ENCODE data around the gene SPR.

Gene SPR

DNA sequence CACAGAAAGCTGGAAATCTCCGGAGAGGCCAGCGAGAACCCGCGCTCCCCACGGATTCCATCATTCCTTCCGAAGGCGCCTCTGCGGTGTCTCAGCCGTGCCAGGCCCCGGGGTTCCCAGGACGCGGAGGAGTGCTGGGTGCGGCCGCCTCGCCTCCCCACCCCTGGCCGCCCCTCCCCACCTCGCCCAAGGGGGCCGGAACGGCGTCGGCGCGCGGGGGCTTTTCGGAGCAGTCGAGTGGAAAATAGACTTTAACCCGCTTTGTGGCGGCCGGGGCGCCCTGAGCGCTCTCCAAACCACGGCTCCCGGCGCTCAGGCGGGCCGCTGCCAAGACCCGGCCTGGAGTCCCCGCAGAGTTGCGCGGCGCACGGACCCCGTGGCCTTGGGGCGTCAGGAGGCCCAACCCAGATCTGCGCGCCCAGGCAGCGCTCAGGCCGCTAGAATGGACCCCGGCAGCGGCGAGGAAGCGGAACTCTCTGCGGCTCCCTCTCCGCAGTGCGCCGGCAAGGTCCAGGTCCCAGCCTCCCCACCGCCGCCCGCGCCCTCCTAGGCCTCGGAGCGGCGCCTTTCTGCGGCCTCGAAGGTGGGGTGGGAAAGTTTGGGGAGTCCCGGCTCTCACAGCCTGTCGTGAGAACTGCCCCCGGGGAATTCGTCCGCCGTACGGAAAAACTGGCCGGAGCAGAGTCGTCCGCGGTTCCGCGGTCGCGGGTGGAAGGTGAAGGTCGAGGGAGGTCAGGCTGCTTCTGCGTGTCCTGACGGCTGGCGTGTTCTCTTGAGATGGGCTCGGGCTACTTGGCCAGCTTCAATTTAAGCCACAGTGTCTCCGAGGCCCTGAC lies 28.9 kb downstream of the SPR start:
- DNase-seq (ENCODE audit: low spot score): no peak

DNA sequence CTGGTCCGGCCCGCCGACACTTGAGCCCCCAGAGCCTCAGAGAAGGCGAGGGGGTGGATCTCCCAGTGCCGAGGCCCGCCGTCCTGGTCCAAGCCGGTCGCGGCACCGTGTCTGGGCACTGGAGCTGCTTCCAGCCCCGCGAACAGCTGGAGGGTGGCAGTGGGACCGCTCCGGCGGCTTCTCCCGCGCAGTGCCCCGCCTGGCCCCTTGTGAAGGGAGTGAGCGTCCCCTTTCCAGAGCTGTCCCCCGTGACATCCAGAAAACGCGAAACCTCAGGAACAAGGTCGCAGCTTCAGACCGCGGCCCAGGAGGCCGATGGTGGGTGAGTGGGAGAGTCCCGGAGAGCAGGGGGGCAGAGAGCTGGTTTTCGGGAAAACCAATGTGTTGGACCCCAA lies 29.5 kb downstream of the SPR start:
- DNase-seq (ENCODE audit: low spot score): no peak

DNA sequence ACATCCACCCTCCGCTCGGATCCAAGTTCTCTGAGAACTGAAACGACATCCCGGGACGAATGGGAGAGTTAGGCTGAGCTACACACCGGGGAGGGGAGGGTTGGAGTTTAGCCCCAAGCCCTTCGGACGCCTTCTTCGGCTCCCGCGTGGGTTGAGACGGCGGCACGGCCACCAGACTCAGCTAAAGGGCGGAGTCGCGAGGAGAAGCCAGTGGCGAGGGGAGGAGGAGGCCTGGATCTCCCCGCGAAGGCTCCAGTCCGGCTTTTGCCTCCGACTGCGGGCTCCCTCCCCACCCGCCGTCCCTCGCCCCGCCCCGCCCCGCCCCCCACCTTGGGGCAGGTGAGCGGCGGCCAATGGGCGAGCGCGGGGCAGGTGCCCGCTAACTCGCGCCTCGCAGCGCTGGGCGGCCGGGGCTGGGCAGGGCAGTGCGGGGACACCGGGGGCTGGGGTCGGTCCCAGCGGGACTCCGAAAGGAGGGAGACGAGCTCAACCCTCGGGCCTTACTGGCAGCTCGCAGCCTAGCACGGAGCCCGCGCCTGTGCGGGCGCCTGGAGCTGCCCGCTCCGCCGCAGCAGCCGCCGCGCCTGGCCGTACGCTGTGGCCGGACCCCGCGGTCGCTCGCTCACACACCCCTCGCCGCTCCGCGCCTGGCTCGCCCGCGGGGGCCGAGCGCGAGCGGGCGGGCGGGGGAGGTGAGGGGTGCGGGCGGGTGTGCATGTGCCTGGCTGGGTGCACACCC lies 30.1 kb downstream of the SPR start, which contains the start of gene EMX1:
Gene EMX1 (plus strand): TSS at position 382 of the 739 bp plus-strand sequence. CDS start 334 bp downstream, at position 716.
- DNase-seq (ENCODE audit: low spot score): no peak

DNA sequence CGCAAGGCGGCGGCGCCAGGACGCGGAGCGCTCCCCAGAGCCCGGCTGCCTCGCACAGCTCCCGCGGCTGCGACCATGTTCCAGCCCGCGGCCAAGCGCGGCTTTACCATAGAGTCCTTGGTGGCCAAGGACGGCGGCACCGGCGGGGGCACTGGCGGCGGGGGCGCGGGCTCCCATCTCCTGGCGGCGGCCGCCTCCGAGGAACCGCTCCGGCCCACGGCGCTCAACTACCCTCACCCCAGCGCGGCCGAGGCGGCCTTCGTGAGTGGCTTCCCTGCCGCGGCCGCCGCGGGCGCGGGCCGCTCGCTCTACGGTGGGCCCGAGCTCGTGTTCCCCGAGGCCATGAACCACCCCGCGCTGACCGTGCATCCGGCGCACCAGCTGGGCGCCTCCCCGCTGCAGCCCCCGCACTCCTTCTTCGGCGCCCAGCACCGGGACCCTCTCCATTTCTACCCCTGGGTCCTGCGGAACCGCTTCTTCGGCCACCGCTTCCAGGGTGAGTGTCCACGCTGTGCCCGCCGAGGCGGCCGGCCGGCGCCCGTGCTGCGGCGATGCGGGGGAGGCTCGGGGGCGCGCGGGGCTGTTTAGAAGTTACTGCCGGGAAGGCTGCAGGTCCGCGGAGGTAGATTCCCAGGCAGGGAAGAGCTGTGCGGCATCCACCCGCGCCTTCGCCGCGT lies 30.8 kb downstream of the SPR start:
- no peak for DNase-seq (ENCODE audit: low spot score)

DNA sequence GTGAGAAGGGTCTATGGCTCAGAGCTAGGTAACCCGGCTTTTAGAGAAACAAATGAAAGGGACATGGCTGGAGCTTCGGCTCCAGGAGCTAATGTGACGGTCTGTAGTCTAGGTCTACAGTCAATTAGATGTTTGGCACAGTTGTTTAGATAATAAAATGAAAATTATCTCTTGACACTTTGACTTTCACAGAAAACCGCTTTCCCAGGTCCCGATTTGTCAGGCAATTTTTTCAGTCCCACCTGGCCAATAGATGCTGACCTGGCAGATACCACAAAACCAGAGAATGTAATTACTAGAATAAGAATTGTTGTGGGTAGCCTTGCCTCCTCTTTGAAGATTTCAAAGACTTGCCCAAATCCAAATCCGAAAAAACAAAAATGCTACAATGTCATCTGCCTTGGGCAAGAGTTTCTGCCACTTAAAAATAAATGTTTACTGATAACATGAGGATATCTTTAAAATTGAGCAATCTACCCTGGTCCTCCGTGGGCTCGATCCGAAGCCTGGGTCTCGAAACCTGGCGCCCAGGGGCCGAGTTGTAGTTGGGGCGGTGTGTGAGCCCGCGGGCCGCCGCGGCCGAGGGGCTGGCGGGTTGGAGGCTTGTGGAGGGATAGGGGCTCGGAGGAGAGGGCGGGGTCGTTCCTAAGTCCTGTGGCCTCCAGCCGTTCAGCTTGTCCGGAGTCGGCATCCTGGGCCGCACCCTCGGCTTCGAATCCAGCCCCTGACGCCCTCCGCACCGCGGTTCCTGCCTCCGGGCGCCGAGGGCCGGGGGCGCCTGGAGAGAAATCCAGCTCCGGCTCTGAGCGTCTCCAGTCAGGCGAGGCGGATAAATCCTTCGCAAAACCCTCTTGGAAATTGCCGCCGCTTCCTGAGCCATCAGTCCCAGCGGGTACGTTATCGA lies 32.5 kb downstream of the SPR start:
- DNase-seq (ENCODE audit: low spot score): no peak

DNA sequence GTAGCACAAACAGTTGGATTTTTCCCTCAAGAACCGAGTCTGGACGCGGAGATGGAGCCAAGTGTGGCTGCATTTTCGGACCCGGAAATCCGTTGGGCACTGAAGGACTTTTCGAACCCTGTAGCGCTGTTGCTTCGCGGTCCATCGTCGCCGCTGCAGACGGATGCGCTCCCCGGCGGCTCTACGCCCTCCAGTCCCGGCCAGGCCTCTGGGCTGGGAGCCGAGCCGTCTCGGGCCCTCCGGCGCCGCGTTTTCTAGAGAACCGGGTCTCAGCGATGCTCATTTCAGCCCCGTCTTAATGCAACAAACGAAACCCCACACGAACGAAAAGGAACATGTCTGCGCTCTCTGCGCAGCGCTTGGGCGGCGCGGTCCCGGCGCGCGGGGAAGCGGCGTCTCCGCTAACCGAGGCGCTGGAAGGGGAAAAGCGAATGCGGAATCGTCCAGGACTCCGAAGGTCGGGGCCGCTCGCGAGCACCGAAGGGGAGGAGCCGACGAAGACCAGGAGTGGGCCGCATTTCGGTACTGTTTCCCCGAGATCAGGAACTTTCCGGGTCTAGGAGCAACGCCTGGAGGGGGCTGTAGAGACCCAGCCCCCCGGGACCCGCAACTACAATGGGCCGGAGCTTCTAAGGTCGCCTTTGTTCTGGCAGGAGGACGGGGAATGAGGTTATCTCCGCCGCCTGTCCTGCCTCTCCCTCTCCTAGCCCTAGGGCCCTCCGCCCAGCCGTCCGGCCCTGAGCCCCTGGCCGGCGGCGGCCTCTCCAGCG lies 33.3 kb downstream of the SPR start:
- DNase-seq (ENCODE audit: low spot score): no peak

DNA sequence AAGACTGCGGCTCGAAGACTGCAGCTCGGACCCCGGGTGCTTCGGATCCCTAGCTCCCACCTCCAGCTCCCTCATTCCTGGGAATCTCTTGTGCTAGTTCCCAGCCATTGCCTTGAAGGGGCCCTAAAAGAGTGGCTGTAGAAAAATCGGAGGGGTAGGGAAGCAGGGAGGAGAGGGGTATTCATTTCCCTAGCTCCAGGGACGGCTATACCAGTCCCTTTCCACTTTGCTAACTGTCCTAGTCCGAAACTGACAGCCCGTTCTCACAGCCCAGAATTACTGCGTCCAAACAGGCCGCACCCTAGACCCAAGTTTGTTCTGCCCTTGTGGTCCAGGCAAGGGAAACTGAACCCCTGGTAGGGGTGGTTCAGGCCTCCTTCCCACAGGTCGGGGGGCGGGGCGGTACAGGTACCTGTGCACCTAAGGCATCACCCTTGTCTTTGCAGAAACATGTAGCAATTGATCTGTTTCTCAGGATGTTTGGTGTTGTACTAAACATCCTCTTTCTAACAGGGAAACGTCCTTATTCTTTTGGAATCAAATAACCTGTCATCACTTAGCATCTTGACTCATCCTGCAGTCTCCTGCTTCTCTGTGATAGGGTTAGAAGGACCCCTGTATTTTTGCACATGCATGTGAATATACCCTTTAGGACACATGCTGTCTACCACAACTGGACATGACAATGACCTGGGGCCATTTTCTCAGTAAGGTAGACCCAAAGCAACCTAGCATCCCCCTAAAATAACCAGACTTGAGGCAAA lies 34.1 kb downstream of the SPR start:
- no peak for DNase-seq (ENCODE audit: low spot score)

DNA sequence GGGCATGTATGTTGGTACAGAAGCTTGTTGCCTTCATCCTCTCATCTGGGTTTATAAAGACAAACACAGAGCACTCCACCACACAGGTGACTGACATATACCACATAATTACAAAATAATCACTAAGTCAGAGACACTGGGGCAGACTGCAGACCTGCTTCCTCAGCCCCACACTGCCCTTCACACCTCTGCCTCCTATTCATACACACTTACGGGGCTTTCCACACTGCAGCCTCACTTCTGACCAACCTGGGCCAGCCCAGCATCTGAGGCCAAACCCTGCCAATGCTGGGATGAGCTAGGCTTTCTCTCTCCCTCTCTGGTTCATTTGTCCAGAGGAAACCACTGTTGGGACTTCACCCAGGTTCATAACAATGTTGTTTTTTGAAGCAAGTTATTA lies 34.6 kb downstream of the SPR start:
- DNase-seq (ENCODE audit: low spot score): no peak

DNA sequence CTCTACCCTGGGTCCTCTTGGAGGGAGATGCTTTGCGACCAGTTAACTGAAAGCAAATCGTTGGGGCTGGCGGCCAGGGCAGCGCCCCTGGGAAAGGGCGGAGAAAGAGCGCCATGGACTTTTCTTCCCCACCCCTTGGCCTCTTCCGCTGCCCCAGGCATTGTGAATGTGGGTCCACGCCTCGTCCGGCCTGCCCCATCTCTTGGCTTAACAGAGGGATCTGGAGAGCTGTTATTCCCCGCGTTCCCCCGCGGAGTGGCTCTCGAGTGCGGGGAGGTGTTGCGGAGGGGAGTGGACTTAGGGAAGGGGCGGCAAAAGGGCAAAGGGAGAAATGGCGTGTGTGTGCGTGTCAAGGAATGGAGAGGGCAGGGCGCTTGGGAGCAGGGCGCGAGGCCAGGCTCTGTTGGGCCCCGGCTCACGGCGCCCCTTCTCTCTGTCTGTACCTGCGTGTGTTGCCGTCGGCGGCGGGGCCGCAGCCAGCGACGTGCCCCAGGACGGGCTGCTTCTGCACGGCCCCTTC lies 36.7 kb downstream of the SPR start:
- no peak for DNase-seq (ENCODE audit: low spot score)

DNA sequence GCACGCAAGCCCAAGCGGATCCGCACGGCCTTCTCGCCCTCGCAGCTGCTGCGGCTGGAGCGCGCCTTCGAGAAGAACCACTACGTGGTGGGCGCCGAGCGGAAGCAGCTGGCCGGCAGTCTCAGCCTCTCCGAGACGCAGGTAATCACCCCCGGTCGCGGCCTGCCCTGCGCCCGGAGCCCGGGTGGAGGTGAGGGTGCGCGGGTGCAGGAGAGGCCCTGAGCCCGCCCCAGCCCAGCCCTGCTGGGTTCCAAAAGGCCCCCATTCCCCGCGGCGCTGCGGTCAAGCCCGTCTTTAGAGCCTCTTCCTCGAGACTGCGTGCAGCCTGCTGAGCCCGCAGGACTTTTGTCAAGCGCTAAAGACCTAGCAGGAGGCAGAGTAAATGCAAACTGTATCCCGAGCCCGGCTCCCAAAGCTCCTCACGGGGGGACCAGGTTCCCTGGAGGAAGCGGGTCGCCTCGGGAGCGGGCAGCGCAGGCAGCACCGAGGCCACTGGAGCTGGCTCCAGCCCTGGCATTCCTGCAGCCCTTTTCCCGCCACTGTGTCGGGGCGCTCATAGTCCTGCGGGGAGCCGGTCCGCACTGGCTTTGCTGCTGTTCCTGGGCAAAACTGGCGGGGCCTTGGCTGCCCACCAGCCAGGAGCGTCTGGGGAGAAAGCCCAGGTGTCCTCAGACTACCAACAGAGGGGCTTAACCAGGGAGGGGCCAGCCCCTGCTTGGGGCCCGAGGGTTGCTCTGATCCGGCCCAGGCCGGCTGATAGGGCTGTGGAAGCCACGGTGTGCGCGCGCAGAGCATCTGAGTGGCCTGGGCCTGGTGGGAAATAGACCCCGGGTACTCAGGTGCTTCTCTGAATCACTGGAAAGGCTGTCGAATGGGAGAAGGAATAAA lies 37.4 kb downstream of the SPR start:
- DNase-seq (ENCODE audit: low spot score): no peak

DNA sequence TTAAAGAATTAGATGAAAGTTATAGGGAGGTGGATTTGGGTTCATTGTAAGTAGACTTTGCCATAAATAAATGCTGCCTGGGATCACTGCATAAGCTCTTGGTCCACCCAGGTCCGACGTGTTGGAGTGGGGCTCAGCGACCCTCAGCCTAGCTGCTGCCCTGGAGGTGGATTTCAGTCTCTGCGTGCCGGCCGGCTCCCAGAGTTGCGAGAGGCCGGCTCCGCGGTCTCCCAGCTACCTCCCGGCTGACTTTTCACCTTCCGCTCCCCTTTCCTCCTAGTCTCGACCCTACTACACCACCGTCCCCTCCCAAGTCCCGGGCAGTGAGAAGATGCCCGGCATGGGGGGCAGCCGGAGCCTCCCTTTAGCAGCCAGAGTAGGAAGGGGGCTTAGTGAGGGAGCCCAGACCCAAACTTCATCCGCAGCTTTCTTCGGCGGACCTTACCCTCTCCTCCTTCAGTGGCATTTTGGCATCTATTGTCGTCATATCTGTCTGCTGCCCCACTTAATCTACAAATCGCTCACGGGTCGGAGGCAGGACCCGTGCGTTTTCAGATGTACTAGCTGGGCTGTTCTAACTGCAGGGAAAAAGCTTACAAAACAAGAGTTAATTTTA lies 38.2 kb downstream of the SPR start:
- DNase-seq (ENCODE audit: low spot score): no peak

DNA sequence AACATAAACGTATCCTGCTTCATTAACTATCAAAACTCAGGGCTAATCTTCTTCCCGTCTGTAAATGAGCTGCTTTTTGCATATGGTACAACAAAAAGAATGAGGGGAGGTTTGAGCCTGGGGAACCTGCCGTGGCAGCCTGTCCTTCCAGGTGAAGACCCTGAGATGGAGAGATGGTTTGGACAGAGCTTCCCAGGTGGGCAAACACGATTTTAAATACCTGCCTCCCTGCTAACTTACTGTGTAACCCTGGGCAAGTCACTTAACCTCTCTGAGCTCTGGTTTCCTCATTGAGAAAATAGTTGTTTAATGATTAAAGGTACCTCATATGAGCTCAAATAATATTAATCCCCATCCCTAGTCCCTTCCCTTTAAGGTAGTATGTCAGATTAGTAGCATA lies 39.2 kb downstream of the SPR start:
- DNase-seq (ENCODE audit: low spot score): no peak

DNA sequence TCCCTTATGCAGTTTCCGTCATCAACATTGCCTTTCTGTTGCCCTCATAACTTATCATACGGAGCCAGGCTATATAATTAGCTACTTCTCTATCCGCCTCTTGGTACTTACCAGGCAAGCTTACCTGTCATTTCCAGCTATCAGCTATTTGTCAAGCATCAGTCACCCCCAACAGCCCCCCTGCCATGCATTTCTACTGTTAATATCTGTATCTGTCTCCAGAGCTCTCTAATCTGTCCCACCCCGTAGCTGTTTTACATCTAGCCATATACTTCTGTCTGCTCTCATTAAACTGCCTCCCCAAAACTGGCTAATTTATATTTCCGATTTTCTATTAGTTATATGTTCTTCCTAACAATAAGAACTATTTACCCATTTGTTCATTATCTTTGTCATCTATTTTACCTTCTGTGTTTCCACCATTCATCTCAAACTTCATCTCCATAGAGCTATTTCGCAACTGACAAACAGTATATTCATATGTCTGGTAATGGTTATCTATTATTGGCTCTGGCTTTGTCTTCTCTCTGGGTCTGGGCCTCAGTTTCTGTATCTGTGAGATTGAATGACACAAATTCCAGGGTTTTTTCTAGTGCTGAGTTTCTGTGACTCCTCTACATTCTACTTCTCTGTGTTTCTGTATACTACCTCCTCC lies 39.7 kb downstream of the SPR start:
- no peak for DNase-seq (ENCODE audit: low spot score)

DNA sequence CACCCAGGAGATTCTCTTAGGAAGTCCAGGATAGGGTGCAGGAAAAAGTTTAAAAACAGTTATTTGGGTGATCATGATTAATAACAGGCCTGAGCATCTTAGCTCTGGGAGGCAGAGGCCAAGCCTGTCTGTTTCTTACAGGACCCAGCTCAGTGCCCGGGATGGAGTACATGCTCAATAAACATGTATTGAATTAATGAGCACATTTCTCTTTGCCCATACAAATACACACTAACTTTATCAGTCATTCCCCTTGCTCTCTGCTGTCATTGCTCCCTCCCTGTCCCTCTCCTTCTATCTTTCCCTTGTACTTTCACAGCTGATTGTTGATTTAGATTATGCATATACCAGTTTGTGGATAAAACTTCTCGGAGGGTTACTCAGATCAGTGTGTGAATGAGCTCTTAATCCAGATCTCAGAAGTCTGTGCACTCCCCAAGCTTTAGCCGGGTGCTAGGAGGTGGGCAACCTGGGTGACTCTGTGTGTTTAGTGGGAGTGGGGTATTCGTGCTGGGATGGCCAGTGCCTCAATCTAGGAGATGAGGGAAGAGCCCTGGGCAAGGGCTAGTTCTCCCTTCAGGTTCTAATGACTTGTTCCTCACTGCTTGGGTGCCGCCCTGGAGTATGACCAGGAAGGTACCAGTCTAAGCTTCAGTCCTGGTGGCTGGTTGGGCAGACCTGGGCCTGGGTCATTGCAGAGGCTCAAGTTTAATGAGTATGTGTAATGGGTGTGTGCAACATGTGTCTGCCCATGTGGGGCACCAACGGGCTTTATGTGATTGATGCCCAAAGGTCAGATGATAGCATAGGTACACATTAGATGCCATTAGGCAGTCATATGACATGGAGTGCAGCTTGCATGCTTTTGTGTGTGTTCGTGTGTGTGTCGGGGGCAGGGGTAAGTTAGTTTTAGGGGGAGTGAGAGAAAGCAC lies 40.7 kb downstream of the SPR start:
- no peak for DNase-seq (ENCODE audit: low spot score)

DNA sequence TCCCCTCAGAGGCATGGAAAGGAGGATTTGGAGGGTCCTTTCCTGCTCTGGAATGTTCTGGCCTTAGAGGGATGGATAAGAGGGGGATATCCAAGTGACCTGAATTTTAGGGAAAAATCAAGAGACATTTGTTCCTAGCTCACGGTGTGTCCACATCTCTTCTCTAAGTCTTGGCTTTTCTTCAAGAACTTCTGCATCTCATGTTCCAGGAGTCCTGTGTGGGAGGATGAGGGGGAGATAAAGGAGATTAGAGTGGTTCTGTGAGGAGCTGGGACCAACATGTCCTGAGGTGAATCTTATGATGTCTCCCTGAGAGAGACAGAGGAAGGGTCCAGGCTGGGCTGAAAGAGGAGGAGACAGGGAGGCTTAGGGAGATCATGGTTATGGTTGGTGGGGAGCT lies 41.8 kb downstream of the SPR start:
- DNase-seq (ENCODE audit: low spot score): no peak

DNA sequence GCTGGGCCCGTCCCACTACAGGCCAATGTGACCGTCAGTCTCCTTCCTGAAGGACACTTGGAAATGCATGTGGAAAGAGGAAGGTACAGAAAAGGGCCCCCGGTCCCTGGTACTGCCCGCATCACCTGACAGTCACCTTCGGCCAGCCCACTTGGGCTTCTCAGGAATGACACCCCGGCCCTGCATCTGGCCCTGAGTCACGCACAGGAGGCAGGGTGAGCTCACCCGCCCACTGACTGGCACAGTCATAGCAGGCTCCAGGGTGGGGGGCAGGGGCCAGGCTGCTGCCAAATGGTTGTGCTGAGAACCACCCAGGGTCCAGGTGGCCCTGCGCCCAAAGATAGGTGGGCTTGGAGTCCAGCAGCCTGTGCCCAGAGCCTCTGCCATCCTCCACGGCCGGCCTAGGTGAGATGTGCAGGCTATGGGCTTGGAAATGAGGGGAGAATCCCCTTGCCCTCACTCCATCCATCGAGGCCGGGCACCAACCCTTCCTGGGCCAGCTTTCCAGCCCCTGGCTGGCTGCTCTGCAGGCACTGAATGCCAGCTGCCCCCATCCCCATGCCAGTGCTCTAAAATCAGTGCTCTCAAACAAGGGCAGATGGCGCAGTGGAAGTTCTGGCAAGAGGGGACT lies 44.2 kb downstream of the SPR start:
- DNase-seq (ENCODE audit: low spot score): peak; percentile 82

All from RKO (cell line).